Tibial nerve (tissue), 4 donors: Measurements from ENCODE around the gene CD47. TPM values are rescaled to one million over a fixed set of nuclear protein-coding genes. Genes with fewer than 3 reads are reported as not detected.

Experiments used
- DNase-seq, 2 donors: peaks; one replicate each; pipeline ENCODE4 v3.0.0-alpha.2; 2019; ENCODE audit warnings: low spot score in 2 of 2
- H3K27ac ChIP-seq, 4 donors: fragments of 200-600 bp; sonication (generic) in 3 of 4; one replicate each; pipeline ENCODE4 v1.5.1; 2017 to 2019; ENCODE audit warnings: mild to moderate bottlenecking in 1 of 4
- H3K27me3 ChIP-seq, 2 donors: fragments of 200-600 bp; sonication (generic) in 1 of 2; one replicate each; pipeline versions ENCODE4 v1.5.1 to v1.6.0; 2017 to 2019
- H3K36me3 ChIP-seq, 3 donors: fragments of 200-600 bp; sonication (generic); one replicate each; pipeline ENCODE4 v1.5.1; 2018 to 2019
- H3K4me1 ChIP-seq, 4 donors: fragments of 200-600 bp; sonication (generic) in 3 of 4; one replicate each; pipeline ENCODE4 v1.5.1; 2017 to 2019
- H3K4me3 ChIP-seq, 4 donors: fragments of 200-600 bp; sonication (generic) in 3 of 4; one replicate each; pipeline ENCODE4 v1.5.1; 2017 to 2019; ENCODE audit warnings: mild to moderate bottlenecking in 1 of 4, moderate library complexity in 1 of 4
- H3K9me3 ChIP-seq, 4 donors: fragments of 200-600 bp; sonication (generic) in 3 of 4; one replicate each; pipeline ENCODE4 v1.5.1; 2017 to 2019
- CTCF ChIP-seq, 5 experiments: fragments of 200-600 bp in 3 of 5; fragments of 450-650 bp in 2 of 5; sonication (generic) in 3 of 5; IDR thresholded peaks; one replicate each; pipeline ENCODE4 v1.5.1; 2016 to 2019; ENCODE audit warnings: antibody characterized with exemption in 5 of 5, mild to moderate bottlenecking in 3 of 5, moderate library complexity in 2 of 5
- EP300 ChIP-seq, 2 donors: sonication (generic); formaldehyde crosslinking; IDR thresholded peaks; one replicate each; pipeline ENCODE4 v1.6.1; 2017; ENCODE audit warnings: antibody characterized with exemption in 2 of 2, mild to moderate bottlenecking in 1 of 2
- POLR2A ChIP-seq, 2 donors: fragments of 450-650 bp; IDR thresholded peaks; one replicate each; pipeline ENCODE4 v1.6.1; 2017; ENCODE audit warnings: antibody characterized with exemption in 2 of 2, mild to moderate bottlenecking in 2 of 2, moderate library complexity in 2 of 2
- WGBS, 2 donors: methylation state at CpG; one replicate each; pipeline ENCODE4 v1.1.5; 2018; 5-methylcytosine and 5-hydroxymethylcytosine counted together
- total RNA-seq, 4 donors: library from RNA; depleted of rRNA; stranded (reverse); fragments of >200 nt; gene quantifications; one replicate each; pipeline ENCODE4 v1.1.0, GENCODE V29; 2016

Gene CD47
- total RNA-seq, 4 donors from 2014 or later = 57.9 to 63.9 (median 60.5) TPM

- Histone ChIP-seq H3K27ac (no peak overlapping the region), H3K9me3 (no peaks in the 10 kb centered on the region), H3K36me3 (no peaks in the 10 kb centered on the region), H3K4me1 (no peaks in the 10 kb centered on the region), H3K4me3 (no peak overlapping the region), H3K27me3 (no peaks in the 10 kb centered on the region)
- no peak for DNase-seq
- 58 to 65% methylated on average over 4 of the region's 4 CpGs for WGBS, 2 donors
- no peak for TF ChIP-seq CTCF (IDR thresholded peaks at IDR 0.05)
- TF ChIP-seq POLR2A (IDR thresholded peaks at IDR 0.05) = no peak
- no peak for TF ChIP-seq EP300 (IDR thresholded peaks at IDR 0.05)
These were observed 73.2 kb downstream of the CD47 start for GRCh38 chr3:108017587-108017986.

- H3K27ac ChIP-seq = no peak overlapping the region
- WGBS, 2 donors = 97 to 100% methylated on average over 2 of the region's 2 CpGs
- H3K4me1 ChIP-seq = no peaks in the 10 kb centered on the region
These were observed 75.9 kb downstream of the CD47 start for GRCh38 chr3:108014943-108015342.

DNA sequence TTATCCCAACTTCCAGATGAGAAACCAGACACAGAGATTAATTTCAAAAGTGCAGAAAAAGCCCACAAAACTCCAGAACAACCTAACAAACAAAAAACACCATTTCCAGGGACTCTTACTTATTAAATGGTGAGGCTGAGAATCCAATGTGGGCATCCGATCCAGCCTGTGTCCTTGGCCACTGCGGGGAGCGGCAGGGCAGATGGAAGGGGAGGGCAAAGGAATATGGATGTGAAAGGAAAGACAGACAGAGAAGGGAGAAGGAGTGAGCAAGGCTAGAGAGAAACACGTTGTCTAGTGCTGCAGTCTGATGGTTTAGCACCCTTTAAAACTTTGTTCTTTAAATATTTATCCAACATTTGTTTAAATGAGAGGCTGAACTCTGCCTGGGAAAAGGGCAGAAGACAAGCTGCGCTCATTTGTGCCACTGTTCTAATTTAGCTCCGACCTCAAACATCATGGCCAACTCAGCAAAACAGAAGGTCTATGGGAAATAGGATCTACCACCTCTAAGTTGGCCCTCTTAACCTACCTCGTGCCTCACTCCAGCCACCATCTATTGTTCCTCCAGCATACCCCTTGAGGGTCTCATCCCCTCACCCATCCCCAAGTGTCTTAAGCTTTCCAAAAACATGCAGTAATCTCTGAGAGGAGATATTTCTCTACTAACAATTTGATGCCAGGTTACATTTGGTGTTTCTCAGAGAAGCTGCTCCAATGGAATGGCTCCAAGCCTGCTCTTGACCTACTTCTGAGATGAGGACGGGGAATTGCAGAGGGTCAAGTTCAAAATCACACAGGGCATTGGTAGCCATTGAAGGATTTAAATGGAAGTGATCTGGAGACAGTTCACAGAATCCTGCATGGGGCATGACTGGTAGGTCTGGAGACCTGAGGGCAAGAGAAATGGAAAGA lies 77.4 kb downstream of the CD47 start:
- Histone ChIP-seq H3K27me3 (no peaks in the 10 kb centered on the region), H3K27ac (no peak overlapping the region), H3K4me3 (no peak overlapping the region), H3K9me3 (no peaks in the 10 kb centered on the region), H3K36me3 (no peaks in the 10 kb centered on the region), H3K4me1 (no peaks in the 10 kb centered on the region)
- WGBS, 2 donors = 87% methylated on average over 8 of the region's 8 CpGs
- no peak for TF ChIP-seq CTCF (IDR thresholded peaks at IDR 0.05)
- TF ChIP-seq EP300 (IDR thresholded peaks at IDR 0.05) = no peak
- TF ChIP-seq POLR2A (IDR thresholded peaks at IDR 0.05) = no peak
- DNase-seq = no peak

More at GRCh38 chr3:108014943-108015342, 75.9 kb downstream of the CD47 start:
- TF ChIP-seq EP300 (IDR thresholded peaks at IDR 0.05) (no peak), CTCF (IDR thresholded peaks at IDR 0.05) (no peak), POLR2A (IDR thresholded peaks at IDR 0.05) (no peak)
- H3K9me3 ChIP-seq = no peaks in the 10 kb centered on the region
- H3K4me3 ChIP-seq = no peak overlapping the region
- no peaks in the 10 kb centered on the region for H3K27me3 ChIP-seq
- H3K36me3 ChIP-seq = no peaks in the 10 kb centered on the region
- DNase-seq = no peak

GRCh38 chr3:108012304-108012703 lies 78.5 kb downstream of the CD47 start:
- H3K36me3 ChIP-seq = no peaks in the 10 kb centered on the region
- H3K4me1 ChIP-seq = peaks cover 0 to under 1% (median 0%) of the 10 kb centered on the region in 4 donors
- H3K27me3 ChIP-seq = no peaks in the 10 kb centered on the region
- no peak overlapping the region for H3K4me3 ChIP-seq
- H3K27ac ChIP-seq = no peak overlapping the region
- DNase-seq = no peak
- 78 to 80% methylated on average over 8 of the region's 8 CpGs for WGBS, 2 donors
- H3K9me3 ChIP-seq = no peaks in the 10 kb centered on the region
- TF ChIP-seq POLR2A (IDR thresholded peaks at IDR 0.05) = no peak
- TF ChIP-seq EP300 (IDR thresholded peaks at IDR 0.05) = no peak
- TF ChIP-seq CTCF (IDR thresholded peaks at IDR 0.05) = no peak

DNA sequence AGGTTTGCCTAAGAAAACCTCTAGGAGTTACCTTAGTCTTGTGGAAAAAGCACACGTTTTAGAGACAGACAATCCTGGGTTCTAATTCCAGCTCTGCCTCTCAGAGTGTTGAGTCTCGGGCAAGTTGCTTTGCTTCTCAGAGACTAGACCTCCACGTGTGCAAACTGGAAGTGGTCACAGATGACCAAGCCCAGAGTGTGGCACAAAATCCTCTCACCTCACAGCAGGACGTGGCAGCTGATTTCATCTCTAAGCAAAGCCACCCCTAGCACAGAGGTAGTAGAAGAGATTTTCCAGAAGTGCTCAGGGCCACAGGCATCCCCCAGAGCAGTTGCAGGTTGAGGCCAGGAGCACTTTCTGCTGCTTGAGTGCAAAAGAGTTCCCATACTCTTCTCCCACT lies 79.2 kb downstream of the CD47 start:
- H3K27ac ChIP-seq = no peak overlapping the region
- no peaks in the 10 kb centered on the region for H3K27me3 ChIP-seq
- peaks cover 0 to 8% (median under 1%) of the 10 kb centered on the region in 4 donors for H3K4me1 ChIP-seq
- no peak overlapping the region for H3K4me3 ChIP-seq
- H3K9me3 ChIP-seq = no peaks in the 10 kb centered on the region
- no peak for DNase-seq
- 89 to 93% methylated on average over 4 of the region's 4 CpGs for WGBS, 2 donors
- no peaks in the 10 kb centered on the region for H3K36me3 ChIP-seq
- TF ChIP-seq POLR2A (IDR thresholded peaks at IDR 0.05) (no peak), CTCF (IDR thresholded peaks at IDR 0.05) (no peak), EP300 (IDR thresholded peaks at IDR 0.05) (no peak)
